HepG2 (cell line): ENCODE measurements around the gene NINJ2. TPM values are rescaled to one million over a fixed set of nuclear protein-coding genes. Genes with fewer than 3 reads are reported as not detected.

Source experiments
- CC2D1A ChIP-seq: sonication (generic); formaldehyde crosslinking; IDR thresholded peaks from 2 replicates; pipeline ENCODE4 v1.8.1; 2023; ENCODE audit warnings: mild to moderate bottlenecking, missing genetic modification reagents
- DR1 ChIP-seq: sonication (generic); formaldehyde crosslinking; IDR thresholded peaks from 2 replicates; pipeline ENCODE4 v1.8.0; 2021; ENCODE audit warnings: mild to moderate bottlenecking, missing genetic modification reagents, inconsistent platforms
- ELF1 ChIP-seq: sonication (generic); formaldehyde crosslinking; IDR thresholded peaks from 2 replicates; pipeline ENCODE4 v1.4.0; 2020; ENCODE audit warnings: missing genetic modification reagents
- KAT2B ChIP-seq: fragments of 150-350 bp; IDR thresholded peaks from 2 replicates; pipeline ENCODE4 v1.6.1; 2014; ENCODE audit warnings: low read depth, low read length, borderline replicate concordance
- KLF12 ChIP-seq: sonication (generic); formaldehyde crosslinking; IDR thresholded peaks from 2 replicates; pipeline ENCODE4 v1.4.0; 2020; ENCODE audit warnings: missing genetic modification reagents, borderline replicate concordance
- MTA3 ChIP-seq: sonication (generic); formaldehyde crosslinking; IDR thresholded peaks from 2 replicates; pipeline ENCODE4 v1.4.0; 2020; ENCODE audit warnings: missing genetic modification reagents
- NFKB2 ChIP-seq: sonication (generic); formaldehyde crosslinking; IDR thresholded peaks from 2 replicates; pipeline ENCODE4 v1.4.0; 2020; ENCODE audit warnings: missing genetic modification reagents, borderline replicate concordance
- RFX5 ChIP-seq: IDR thresholded peaks from 2 replicates; pipeline ENCODE4 v1.6.1; 2011; ENCODE audit warnings: low read depth, low read length, improper control_type of control experiment
- SAFB2 ChIP-seq: sonication (generic); formaldehyde crosslinking; IDR thresholded peaks from 2 replicates; pipeline ENCODE4 v1.5.1; 2020; ENCODE audit warnings: missing genetic modification reagents, low read depth, mild to moderate bottlenecking, borderline replicate concordance
- SMAD1 ChIP-seq: sonication (generic); formaldehyde crosslinking; IDR thresholded peaks from 2 replicates; pipeline ENCODE4 v1.4.0; 2020; ENCODE audit warnings: missing genetic modification reagents, low read depth, mild to moderate bottlenecking, borderline replicate concordance
- SMAD9 ChIP-seq: sonication (generic); formaldehyde crosslinking; IDR thresholded peaks from 2 replicates; pipeline ENCODE4 v1.5.1; 2020; ENCODE audit warnings: mild to moderate bottlenecking, missing genetic modification reagents
- SRF ChIP-seq: IDR thresholded peaks from 2 replicates; pipeline ENCODE4 v1.6.1; 2011; ENCODE audit warnings: mild to moderate bottlenecking, low read depth, low read length, moderate library complexity
- ZBTB21 ChIP-seq: sonication (generic); formaldehyde crosslinking; IDR thresholded peaks from 2 replicates; pipeline ENCODE4 v1.4.0; 2020; ENCODE audit warnings: missing genetic modification reagents
- ZNF232 ChIP-seq: sonication (generic); formaldehyde crosslinking; IDR thresholded peaks from 2 replicates; pipeline ENCODE4 v1.4.0; 2020; ENCODE audit warnings: missing genetic modification reagents, borderline replicate concordance
- ZNF260 ChIP-seq: sonication (generic); formaldehyde crosslinking; IDR thresholded peaks from 2 replicates; pipeline ENCODE4 v1.4.0; 2020; ENCODE audit warnings: missing genetic modification reagents, low read depth, mild to moderate bottlenecking, borderline replicate concordance
- ZNF30 ChIP-seq: sonication (generic); formaldehyde crosslinking; IDR thresholded peaks from 2 replicates; pipeline ENCODE4 v1.5.0; 2020; ENCODE audit warnings: mild to moderate bottlenecking, missing genetic modification reagents
- ZNF556 ChIP-seq: sonication (generic); formaldehyde crosslinking; IDR thresholded peaks from 2 replicates; pipeline ENCODE4 v1.4.0; 2020; ENCODE audit warnings: mild to moderate bottlenecking, missing genetic modification reagents, borderline replicate concordance
- ZNF607 ChIP-seq: sonication (generic); formaldehyde crosslinking; IDR thresholded peaks from 2 replicates; pipeline ENCODE4 v1.5.1; 2020; ENCODE audit warnings: missing genetic modification reagents, mild to moderate bottlenecking, borderline replicate concordance
- polyA plus RNA-seq, 8 experiments: library from polyadenylated mRNA; depleted of rRNA in 3 of 8; stranded (reverse) in 7 of 8; unstranded in 1 of 8; fragments of >200 nt; fragmentation: Illumina TruSeq in 4 of 8; extraction: Trizol in 4 of 8; gene quantifications; 2 replicates each; pipeline versions ENCODE4 v1.2.1 to v1.2.3, GENCODE V29; 2011 to 2016; ENCODE audit warnings: low read depth in 4 of 8, missing spikeins in 1 of 8, mixed read lengths in 1 of 8; ENCODE audit not compliant: insufficient read depth in 1 of 8
- total RNA-seq, 5 experiments: library from RNA; depleted of rRNA; stranded (reverse); fragments of >200 nt; fragmentation: Illumina TruSeq; extraction: Trizol; gene quantifications; 2 replicates each; pipeline ENCODE4 v1.2.3, GENCODE V29; 2016; ENCODE audit warnings: low read depth in 1 of 5
- TF ChIP-seq, protein P1 (sequence below): sonication (generic); formaldehyde crosslinking; IDR thresholded peaks from 2 replicates; pipeline ENCODE4 v1.4.0; 2020; ENCODE audit warnings: missing genetic modification reagents
- TF ChIP-seq, protein P2 (sequence below): sonication (generic); formaldehyde crosslinking; conservative IDR thresholded peaks from 2 replicates; pipeline ENCODE4 v1.8.1; 2023; ENCODE audit warnings: missing genetic modification reagents
- TF ChIP-seq, protein P3 (sequence below): sonication (generic); formaldehyde crosslinking; IDR thresholded peaks from 2 replicates; pipeline ENCODE4 v1.5.0; 2020; ENCODE audit warnings: missing genetic modification reagents
- TF ChIP-seq, protein P4 (sequence below): sonication (generic); formaldehyde crosslinking; IDR thresholded peaks from 2 replicates; pipeline ENCODE4 v1.5.1; 2020; ENCODE audit warnings: mild to moderate bottlenecking, missing genetic modification reagents, borderline replicate concordance

Gene NINJ2
- total and polyA plus RNA-seq, 2 of the 13 experiments (the other 11 are each of a cell fraction or from before 2014, with no cell fraction given): 0.62 to 3.8 TPM

DNA sequence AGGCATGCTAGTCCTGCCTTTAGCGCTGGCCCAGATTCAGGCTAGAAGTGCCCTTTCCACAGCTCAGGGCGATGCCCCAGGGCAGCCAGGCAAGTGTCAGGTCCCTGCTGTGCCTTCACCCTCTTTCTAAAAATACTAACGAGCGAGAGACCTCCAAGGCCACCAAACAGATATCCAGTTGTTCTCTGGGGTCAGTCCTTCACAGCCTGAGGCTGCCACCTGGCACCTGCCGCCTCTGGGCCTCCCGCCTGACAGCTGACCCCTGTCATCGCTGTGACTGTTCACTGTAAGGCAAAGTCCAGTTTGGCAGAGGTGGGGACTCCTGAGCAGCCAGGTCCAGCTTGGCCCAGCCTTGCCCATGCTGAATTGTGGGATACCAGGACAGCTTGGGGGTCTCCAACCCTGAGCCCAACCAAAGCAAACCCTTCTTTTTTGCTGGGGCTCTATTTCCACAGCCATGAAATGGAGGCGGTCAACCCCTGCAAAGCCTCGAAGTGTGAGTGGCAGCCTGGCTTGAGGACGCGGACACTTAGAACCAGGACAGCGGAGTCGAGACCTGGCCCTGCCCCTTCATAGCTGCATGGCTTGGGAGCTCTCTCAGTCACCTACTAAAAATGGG lies 79.9 kb downstream of the NINJ2 start (continued):
- TF ChIP-seq KLF12 (CRISPR knock-in tag): no peak
- TF ChIP-seq, protein P1, sequence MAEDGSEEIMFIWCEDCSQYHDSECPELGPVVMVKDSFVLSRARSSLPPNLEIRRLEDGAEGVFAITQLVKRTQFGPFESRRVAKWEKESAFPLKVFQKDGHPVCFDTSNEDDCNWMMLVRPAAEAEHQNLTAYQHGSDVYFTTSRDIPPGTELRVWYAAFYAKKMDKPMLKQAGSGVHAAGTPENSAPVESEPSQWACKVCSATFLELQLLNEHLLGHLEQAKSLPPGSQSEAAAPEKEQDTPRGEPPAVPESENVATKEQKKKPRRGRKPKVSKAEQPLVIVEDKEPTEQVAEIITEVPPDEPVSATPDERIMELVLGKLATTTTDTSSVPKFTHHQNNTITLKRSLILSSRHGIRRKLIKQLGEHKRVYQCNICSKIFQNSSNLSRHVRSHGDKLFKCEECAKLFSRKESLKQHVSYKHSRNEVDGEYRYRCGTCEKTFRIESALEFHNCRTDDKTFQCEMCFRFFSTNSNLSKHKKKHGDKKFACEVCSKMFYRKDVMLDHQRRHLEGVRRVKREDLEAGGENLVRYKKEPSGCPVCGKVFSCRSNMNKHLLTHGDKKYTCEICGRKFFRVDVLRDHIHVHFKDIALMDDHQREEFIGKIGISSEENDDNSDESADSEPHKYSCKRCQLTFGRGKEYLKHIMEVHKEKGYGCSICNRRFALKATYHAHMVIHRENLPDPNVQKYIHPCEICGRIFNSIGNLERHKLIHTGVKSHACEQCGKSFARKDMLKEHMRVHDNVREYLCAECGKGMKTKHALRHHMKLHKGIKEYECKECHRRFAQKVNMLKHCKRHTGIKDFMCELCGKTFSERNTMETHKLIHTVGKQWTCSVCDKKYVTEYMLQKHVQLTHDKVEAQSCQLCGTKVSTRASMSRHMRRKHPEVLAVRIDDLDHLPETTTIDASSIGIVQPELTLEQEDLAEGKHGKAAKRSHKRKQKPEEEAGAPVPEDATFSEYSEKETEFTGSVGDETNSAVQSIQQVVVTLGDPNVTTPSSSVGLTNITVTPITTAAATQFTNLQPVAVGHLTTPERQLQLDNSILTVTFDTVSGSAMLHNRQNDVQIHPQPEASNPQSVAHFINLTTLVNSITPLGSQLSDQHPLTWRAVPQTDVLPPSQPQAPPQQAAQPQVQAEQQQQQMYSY (CRISPR knock-in tag): no peak
- peak; percentile 91 for TF ChIP-seq ZNF607 (CRISPR knock-in tag)
- TF ChIP-seq, protein P2, sequence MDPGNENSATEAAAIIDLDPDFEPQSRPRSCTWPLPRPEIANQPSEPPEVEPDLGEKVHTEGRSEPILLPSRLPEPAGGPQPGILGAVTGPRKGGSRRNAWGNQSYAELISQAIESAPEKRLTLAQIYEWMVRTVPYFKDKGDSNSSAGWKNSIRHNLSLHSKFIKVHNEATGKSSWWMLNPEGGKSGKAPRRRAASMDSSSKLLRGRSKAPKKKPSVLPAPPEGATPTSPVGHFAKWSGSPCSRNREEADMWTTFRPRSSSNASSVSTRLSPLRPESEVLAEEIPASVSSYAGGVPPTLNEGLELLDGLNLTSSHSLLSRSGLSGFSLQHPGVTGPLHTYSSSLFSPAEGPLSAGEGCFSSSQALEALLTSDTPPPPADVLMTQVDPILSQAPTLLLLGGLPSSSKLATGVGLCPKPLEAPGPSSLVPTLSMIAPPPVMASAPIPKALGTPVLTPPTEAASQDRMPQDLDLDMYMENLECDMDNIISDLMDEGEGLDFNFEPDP (CRISPR knock-in tag): no peak
- TF ChIP-seq ZNF232 (CRISPR knock-in tag): peak; percentile 82; the same call in 1 of the 2 replicates
- TF ChIP-seq ZNF30 (CRISPR knock-in tag): no peak
- no peak for TF ChIP-seq SAFB2 (CRISPR knock-in tag)
- no peak for TF ChIP-seq MTA3 (CRISPR knock-in tag)
- TF ChIP-seq, protein P3, sequence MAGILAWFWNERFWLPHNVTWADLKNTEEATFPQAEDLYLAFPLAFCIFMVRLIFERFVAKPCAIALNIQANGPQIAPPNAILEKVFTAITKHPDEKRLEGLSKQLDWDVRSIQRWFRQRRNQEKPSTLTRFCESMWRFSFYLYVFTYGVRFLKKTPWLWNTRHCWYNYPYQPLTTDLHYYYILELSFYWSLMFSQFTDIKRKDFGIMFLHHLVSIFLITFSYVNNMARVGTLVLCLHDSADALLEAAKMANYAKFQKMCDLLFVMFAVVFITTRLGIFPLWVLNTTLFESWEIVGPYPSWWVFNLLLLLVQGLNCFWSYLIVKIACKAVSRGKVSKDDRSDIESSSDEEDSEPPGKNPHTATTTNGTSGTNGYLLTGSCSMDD (CRISPR knock-in tag): no peak
- no peak for TF ChIP-seq ELF1 (CRISPR knock-in tag)
- TF ChIP-seq, protein P4, sequence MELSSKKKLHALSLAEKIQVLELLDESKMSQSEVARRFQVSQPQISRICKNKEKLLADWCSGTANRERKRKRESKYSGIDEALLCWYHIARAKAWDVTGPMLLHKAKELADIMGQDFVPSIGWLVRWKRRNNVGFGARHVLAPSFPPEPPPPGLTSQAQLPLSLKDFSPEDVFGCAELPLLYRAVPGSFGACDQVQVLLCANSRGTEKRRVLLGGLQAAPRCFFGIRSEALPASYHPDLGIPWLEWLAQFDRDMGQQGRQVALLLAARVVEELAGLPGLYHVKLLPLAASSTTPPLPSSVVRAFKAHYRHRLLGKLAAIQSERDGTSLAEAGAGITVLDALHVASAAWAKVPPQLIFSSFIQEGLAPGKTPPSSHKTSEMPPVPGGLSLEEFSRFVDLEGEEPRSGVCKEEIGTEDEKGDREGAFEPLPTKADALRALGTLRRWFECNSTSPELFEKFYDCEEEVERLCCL (CRISPR knock-in tag): no peak
- TF ChIP-seq NFKB2 (CRISPR knock-in tag): peak; percentile 91
- TF ChIP-seq SRF: no peak
- TF ChIP-seq ZNF260: no peak
- no peak for TF ChIP-seq CC2D1A (CRISPR knock-in tag)
- no peak for TF ChIP-seq ZBTB21
- no peak for TF ChIP-seq RFX5
- no peak; the same call in 1 of the 2 replicates for TF ChIP-seq ZNF556 (CRISPR knock-in tag)
- TF ChIP-seq KAT2B: no peak
- no peak; the same call in 1 of the 2 replicates for TF ChIP-seq DR1 (CRISPR knock-in tag)
- TF ChIP-seq SMAD1: 0 out of 2 replicates have a peak, but pooled peaks have one; percentile 39
- TF ChIP-seq SMAD9 (CRISPR knock-in tag): no peak
